ENCODE results near the gene SMYD1. TPM values are rescaled to one million over a fixed set of nuclear protein-coding genes. Genes with fewer than 3 reads are reported as not detected.

SMYD1 gene
- total RNA-seq, 6 donors from 2014 or later, result not detected

DNA sequence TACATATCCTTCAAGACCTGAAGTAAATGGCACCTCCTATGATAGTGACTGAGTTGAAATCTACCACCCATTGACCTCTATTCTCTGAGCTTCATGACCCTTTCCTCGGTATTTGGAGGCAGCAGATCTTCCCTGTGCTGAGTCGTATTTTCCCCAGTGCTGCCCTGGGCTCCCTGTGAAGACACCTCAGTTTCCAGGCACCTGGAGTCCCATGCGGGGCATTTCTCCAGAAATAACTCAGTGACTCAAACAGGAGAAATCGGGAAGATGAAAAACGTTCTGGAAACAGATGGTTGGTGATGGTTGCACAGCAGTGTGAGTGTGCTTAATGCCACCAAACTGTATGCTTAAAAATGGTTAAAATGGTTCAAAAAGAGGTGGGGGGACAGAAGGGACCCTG, 18.0 kb downstream of the SMYD1 start:
- Histone ChIP-seq H3K27me3 (no peaks in the 10 kb centered on the region), H3K27ac (no peak overlapping the region), H3K4me1 (peaks cover 0 to 4% (median 0%) of the 10 kb centered on the region in 4 donors), H3K4me3 (no peak overlapping the region), H3K36me3 (no peaks in the 10 kb centered on the region), H3K9me3 (no peaks in the 10 kb centered on the region)
- DNase-seq (no peak), ATAC-seq (ENCODE audit: low FRiP score in 2 of 2) (no peak)
- WGBS, 2 donors, result 83 to 86% methylated on average over 5 of the region's 5 CpGs
- TF ChIP-seq POLR2A (IDR thresholded peaks at IDR 0.05) (no peak), EP300 (IDR thresholded peaks at IDR 0.05) (no peak), POLR2AphosphoS5 (IDR thresholded peaks at IDR 0.05) (no peak)
- TF ChIP-seq, protein P1, sequence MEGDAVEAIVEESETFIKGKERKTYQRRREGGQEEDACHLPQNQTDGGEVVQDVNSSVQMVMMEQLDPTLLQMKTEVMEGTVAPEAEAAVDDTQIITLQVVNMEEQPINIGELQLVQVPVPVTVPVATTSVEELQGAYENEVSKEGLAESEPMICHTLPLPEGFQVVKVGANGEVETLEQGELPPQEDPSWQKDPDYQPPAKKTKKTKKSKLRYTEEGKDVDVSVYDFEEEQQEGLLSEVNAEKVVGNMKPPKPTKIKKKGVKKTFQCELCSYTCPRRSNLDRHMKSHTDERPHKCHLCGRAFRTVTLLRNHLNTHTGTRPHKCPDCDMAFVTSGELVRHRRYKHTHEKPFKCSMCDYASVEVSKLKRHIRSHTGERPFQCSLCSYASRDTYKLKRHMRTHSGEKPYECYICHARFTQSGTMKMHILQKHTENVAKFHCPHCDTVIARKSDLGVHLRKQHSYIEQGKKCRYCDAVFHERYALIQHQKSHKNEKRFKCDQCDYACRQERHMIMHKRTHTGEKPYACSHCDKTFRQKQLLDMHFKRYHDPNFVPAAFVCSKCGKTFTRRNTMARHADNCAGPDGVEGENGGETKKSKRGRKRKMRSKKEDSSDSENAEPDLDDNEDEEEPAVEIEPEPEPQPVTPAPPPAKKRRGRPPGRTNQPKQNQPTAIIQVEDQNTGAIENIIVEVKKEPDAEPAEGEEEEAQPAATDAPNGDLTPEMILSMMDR (IDR thresholded peaks at IDR 0.05), result no peak

DNA sequence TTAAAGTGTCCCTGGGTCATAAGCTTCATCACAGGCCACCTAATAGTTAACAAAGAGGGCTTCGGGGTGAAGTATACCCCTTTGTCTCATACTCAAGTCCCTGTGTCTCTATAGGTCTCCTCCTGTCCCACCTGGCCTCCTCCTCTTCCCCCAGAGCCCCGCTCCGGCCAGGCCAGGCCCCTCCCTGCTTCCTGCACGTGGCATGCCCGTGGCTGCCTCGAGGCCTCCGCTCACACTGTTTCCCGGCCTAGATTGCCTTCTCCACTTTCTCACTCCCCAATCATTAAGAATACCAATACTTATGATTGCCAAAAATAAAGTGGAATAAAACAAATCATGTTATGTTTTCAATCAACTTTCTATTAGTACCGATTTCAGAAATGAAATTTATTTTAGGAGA, 18.8 kb downstream of the SMYD1 start:
- Histone ChIP-seq H3K4me1 (peaks cover 0 to 4% (median 0%) of the 10 kb centered on the region in 4 donors), H3K36me3 (no peaks in the 10 kb centered on the region), H3K4me3 (no peak overlapping the region), H3K27me3 (no peaks in the 10 kb centered on the region), H3K9me3 (no peaks in the 10 kb centered on the region), H3K27ac (no peak overlapping the region)
- WGBS, 2 donors, result 80 to 81% methylated on average over 9 of the region's 9 CpGs
- TF ChIP-seq POLR2A (IDR thresholded peaks at IDR 0.05), result no peak
- no peak for TF ChIP-seq EP300 (IDR thresholded peaks at IDR 0.05)
- ATAC-seq (ENCODE audit: low FRiP score in 2 of 2) (no peak), DNase-seq (peak in 1 of 2 donors; percentile 64)

DNA sequence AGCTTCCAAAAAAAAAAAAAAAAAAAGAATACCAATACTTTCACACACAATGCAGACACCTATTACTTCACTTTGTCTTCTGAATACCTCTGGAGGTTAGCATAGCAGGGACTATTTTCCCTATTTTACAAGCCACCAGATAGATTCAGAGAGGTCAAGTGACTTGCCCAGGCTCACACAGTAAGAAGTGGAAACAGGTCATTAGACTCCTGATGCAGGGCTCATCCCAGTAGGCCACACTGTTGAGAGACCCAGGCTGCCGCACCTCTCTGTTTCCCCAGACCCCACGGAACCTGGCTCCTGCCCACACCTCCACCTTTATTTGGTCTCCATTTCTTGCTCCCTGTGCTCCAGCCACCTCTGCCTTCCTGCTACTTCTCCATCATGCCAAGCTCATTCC, 19.4 kb downstream of the SMYD1 start:
- no peak for DNase-seq
- Histone ChIP-seq H3K4me1 (no peaks in the 10 kb centered on the region), H3K9me3 (no peaks in the 10 kb centered on the region), H3K27me3 (no peaks in the 10 kb centered on the region), H3K27ac (no peak overlapping the region), H3K36me3 (no peaks in the 10 kb centered on the region), H3K4me3 (no peak overlapping the region)
- no peak for ATAC-seq (ENCODE audit: low FRiP score in 2 of 2)
- WGBS, 2 donors, result 93 to 97% methylated on average over 2 of the region's 2 CpGs
- TF ChIP-seq, protein P1 (IDR thresholded peaks at IDR 0.05), result no peak
- no peak for TF ChIP-seq POLR2A (IDR thresholded peaks at IDR 0.05)
- no peak for TF ChIP-seq POLR2AphosphoS5 (IDR thresholded peaks at IDR 0.05)
- no peak for TF ChIP-seq EP300 (IDR thresholded peaks at IDR 0.05)

DNA sequence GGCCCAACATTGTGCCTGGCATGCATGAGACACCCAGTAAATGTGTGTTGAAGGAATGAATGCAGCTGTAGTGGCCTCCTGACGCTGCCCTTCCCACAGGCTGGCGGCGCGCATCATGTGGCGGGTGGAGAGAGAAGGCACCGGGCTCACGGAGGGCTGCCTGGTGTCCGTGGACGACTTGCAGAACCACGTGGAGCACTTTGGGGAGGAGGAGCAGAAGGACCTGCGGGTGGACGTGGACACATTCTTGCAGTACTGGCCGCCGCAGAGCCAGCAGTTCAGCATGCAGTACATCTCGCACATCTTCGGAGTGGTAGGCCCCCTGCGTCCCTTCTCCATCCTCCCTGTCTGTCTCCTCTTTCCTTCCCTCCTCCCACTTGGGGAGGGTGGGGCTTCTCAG, 20.1 kb downstream of the SMYD1 start:
- ATAC-seq (ENCODE audit: low FRiP score in 2 of 2), result no peak
- no peaks in the 10 kb centered on the region for H3K9me3 ChIP-seq
- 87 to 95% methylated on average over 16 of the region's 17 CpGs for WGBS, 2 donors

DNA sequence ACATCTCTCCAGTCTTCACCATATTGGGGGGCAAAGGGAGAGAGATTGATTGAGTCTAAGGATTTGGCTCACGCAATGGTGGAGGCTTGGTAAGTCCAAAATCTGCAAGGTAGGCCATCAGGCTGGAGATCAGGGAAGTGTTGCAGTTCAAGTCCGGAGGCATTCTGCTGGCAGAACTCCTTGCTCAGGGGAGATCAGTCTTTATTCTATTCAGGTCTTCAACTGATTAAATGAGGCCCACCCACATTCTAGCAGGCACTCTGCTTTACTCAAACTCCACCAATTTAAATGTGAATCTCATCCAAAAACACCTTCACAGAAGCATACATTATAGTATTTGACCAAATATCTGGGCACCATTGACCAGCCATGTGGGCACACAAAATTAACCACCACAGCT, 21.4 kb downstream of the SMYD1 start:
- H3K27me3 ChIP-seq, result no peaks in the 10 kb centered on the region
- H3K4me1 ChIP-seq, result no peaks in the 10 kb centered on the region
- no peak overlapping the region for H3K27ac ChIP-seq
- DNase-seq (no peak), ATAC-seq (ENCODE audit: low FRiP score in 2 of 2) (no peak)
- no peak for TF ChIP-seq POLR2A (IDR thresholded peaks at IDR 0.05)
- TF ChIP-seq, protein P1 (IDR thresholded peaks at IDR 0.05), result no peak
- TF ChIP-seq POLR2AphosphoS5 (IDR thresholded peaks at IDR 0.05), result no peak
- H3K9me3 ChIP-seq, result no peaks in the 10 kb centered on the region
- H3K4me3 ChIP-seq, result no peak overlapping the region
- 91 to 95% methylated on average over 2 of the region's 2 CpGs for WGBS, 2 donors
- H3K36me3 ChIP-seq, result no peaks in the 10 kb centered on the region

More for the DNA sequence above, 20.1 kb downstream of the SMYD1 start:
- no peaks in the 10 kb centered on the region for H3K4me1 ChIP-seq
- peak in 1 of 2 donors; percentile 25 for DNase-seq
- TF ChIP-seq POLR2AphosphoS5 (IDR thresholded peaks at IDR 0.05) (no peak), POLR2A (IDR thresholded peaks at IDR 0.05) (no peak), EP300 (IDR thresholded peaks at IDR 0.05) (no peak)
- TF ChIP-seq, protein P1 (IDR thresholded peaks at IDR 0.05), result no peak
- H3K4me3 ChIP-seq, result no peak overlapping the region
- no peaks in the 10 kb centered on the region for H3K36me3 ChIP-seq
- no peak overlapping the region for H3K27ac ChIP-seq
- no peaks in the 10 kb centered on the region for H3K27me3 ChIP-seq

All from upper lobe of left lung (tissue), 6 donors.